H1 (cell line): ENCODE results near the gene MTO1. TPM values are rescaled to one million over a fixed set of nuclear protein-coding genes. Genes with fewer than 3 reads are reported as not detected.

ENCODE experiments used
- CHD7 ChIP-seq: fragments of 300-600 bp; sonication (generic); IDR thresholded peaks from 2 replicates; pipeline ENCODE4 v1.7.1; 2012; ENCODE audit warnings: low read length, moderate library complexity, mild to moderate bottlenecking, inconsistent platforms; ENCODE audit not compliant: insufficient replicate concordance
- EP300 ChIP-seq, 2 experiments: IDR thresholded peaks; 1 replicate in 1 of 2; 2 replicates in 1 of 2; pipeline ENCODE4 v1.6.1; 2011 to 2012; ENCODE audit warnings: low read depth in 2 of 2, low read length in 2 of 2, mild to moderate bottlenecking in 2 of 2, borderline replicate concordance in 1 of 2, inconsistent platforms in 1 of 2, moderate library complexity in 1 of 2
- JUND ChIP-seq: IDR thresholded peaks from 2 replicates; pipeline ENCODE4 v1.6.1; 2011; ENCODE audit warnings: mild to moderate bottlenecking, improper control_type of control experiment, low read length
- POU5F1 ChIP-seq: IDR thresholded peaks from 2 replicates; pipeline ENCODE4 v1.6.1; 2011; ENCODE audit warnings: low read depth, mild to moderate bottlenecking, low read length, moderate library complexity
- SP2 ChIP-seq: IDR thresholded peaks from 2 replicates; pipeline ENCODE4 v1.6.1; 2012; ENCODE audit warnings: mild to moderate bottlenecking, low read length, inconsistent platforms
- YY1 ChIP-seq: IDR thresholded peaks from 2 replicates; pipeline ENCODE4 v1.6.1; 2011; ENCODE audit warnings: low read depth, mild to moderate bottlenecking, low read length
- polyA plus RNA-seq, 7 experiments: library from polyadenylated mRNA; depleted of rRNA in 3 of 7; stranded (reverse) in 5 of 7; unstranded in 2 of 7; fragments of >200 nt in 5 of 7; fragments of 200-250 nt in 2 of 7; gene quantifications; 1 replicate in 5 of 7; 2 replicates in 1 of 7; 4 replicates in 1 of 7; pipeline versions ENCODE4 v1.2.1 to v1.2.3, GENCODE V29; 2011 to 2013; ENCODE audit warnings: missing spikeins in 2 of 7, mixed read lengths in 2 of 7
- total RNA-seq: library from RNA; stranded (reverse); fragmentation: NEBNext Ultra II Directional; extraction: Animal tissue kit (Norgen Biotek cat#: 25700); gene quantifications from 2 replicates; pipeline ENCODE4 v1.2.1, GENCODE V29; 2021

The MTO1 gene
- total and polyA plus RNA-seq, 2 of the 8 experiments (the other 6 are each of a cell fraction or from before 2014, with no cell fraction given): 20.9 to 31.6 TPM

GRCh38 chr6:73503027-73503772 lies 41.7 kb downstream of the MTO1 start (continued):
- TF ChIP-seq CHD7: no peak
- no peak for TF ChIP-seq EP300 (IDR thresholded peaks at IDR 0.05; ENCODE audit: borderline replicate concordance in 1 of 2, low read depth in 2 of 2, low read length in 2 of 2)
- TF ChIP-seq SP2: no peak
- TF ChIP-seq YY1: no peak
- no peak for TF ChIP-seq POU5F1
- TF ChIP-seq JUND: no peak
